ENCODE data around the gene PRKAR2B.

Gene PRKAR2B

GRCh38 chr7:107076781-107077698 is 32.5 kb downstream of the PRKAR2B start:
- POLR2A ChIA-PET: no interaction called here
- Histone ChIP-seq H3K9me3 (ENCODE audit: control extremely low read depth in 1 of 5, control insufficient read depth in 4 of 5, insufficient read depth in 2 of 5, low read depth in 1 of 5, low read length in 4 of 5) (no peaks in the 10 kb centered on the region), H3K27ac (ENCODE audit: insufficient read depth in 1 of 2, low read depth in 1 of 2, low read length in 2 of 2, poor library complexity in 1 of 2, severe bottlenecking in 2 of 2) (peak overlapping the region; percentile 6 to 11), H3K27me3 (replicated peaks in 2 of 5; ENCODE audit: control insufficient read depth in 4 of 5, insufficient read depth in 5 of 5, low read length in 4 of 5) (no peaks in the 10 kb centered on the region), H3K4me1 (ENCODE audit: control extremely low read depth in 1 of 4, control insufficient read depth in 4 of 4, insufficient read depth in 4 of 4, low read length in 3 of 4) (peaks cover 0 to 35% (median 10%) of the 10 kb centered on the region in 4 experiments), H3K4me3 (ENCODE audit: control insufficient read depth in 1 of 7, extremely low read depth in 1 of 7, insufficient read depth in 4 of 7, low read depth in 2 of 7, low read length in 6 of 7) (no peak overlapping the region), H3K36me3 (ENCODE audit: control insufficient read depth in 4 of 4, insufficient read depth in 4 of 4, low read length in 3 of 4) (peaks cover 0 to 2% (median 0%) of the 10 kb centered on the region in 4 experiments)
- 84% methylated on average over 5 of the region's 8 CpGs for WGBS (ENCODE audit: insufficient coverage)
- DNase-seq: peak in 2 of 3 donors; percentile 70 to 85
- CTCF ChIA-PET: interaction anchor here (0.6 to 2.0 kb wide), 6 partner anchors 9 to 130 kb away, joined by 3 to 6 read pairs (median 4); no protein-coding TSS in a partner anchor

- no peak for DNase-seq
- H3K27me3 ChIP-seq (replicated peaks in 2 of 5; ENCODE audit: control insufficient read depth in 4 of 5, insufficient read depth in 5 of 5, low read length in 4 of 5): no peaks in the 10 kb centered on the region
- POLR2A ChIA-PET: no interaction called here
- H3K4me1 ChIP-seq (ENCODE audit: control extremely low read depth in 1 of 4, control insufficient read depth in 4 of 4, insufficient read depth in 4 of 4, low read length in 3 of 4): peaks cover 0 to 35% (median 10%) of the 10 kb centered on the region in 4 experiments
- H3K36me3 ChIP-seq (ENCODE audit: control insufficient read depth in 4 of 4, insufficient read depth in 4 of 4, low read length in 3 of 4): peaks cover 0 to 2% (median 0%) of the 10 kb centered on the region in 4 experiments
- CTCF ChIA-PET: interaction anchor here (0.6 to 1.0 kb wide), 4 partner anchors 8 to 131 kb away, joined by 3 to 5 read pairs (median 4); no protein-coding TSS in a partner anchor
- H3K27ac ChIP-seq (ENCODE audit: insufficient read depth in 1 of 2, low read depth in 1 of 2, low read length in 2 of 2, poor library complexity in 1 of 2, severe bottlenecking in 2 of 2): peak overlapping the region in 1 of 2 experiments; percentile 28
- 98% methylated on average over 6 of the region's 10 CpGs for WGBS (ENCODE audit: insufficient coverage)
- H3K4me3 ChIP-seq (ENCODE audit: control insufficient read depth in 1 of 7, extremely low read depth in 1 of 7, insufficient read depth in 4 of 7, low read depth in 2 of 7, low read length in 6 of 7): no peak overlapping the region
- H3K9me3 ChIP-seq (ENCODE audit: control extremely low read depth in 1 of 5, control insufficient read depth in 4 of 5, insufficient read depth in 2 of 5, low read depth in 1 of 5, low read length in 4 of 5): no peaks in the 10 kb centered on the region
Measured at GRCh38 chr7:107077699-107078516, 33.4 kb downstream of the PRKAR2B start.

GRCh38 chr7:107078517-107078966 is 34.0 kb downstream of the PRKAR2B start:
- POLR2A ChIA-PET: no interaction called here
- CTCF ChIA-PET: interaction anchor here (1.0 kb wide), 1 partner anchor 10 kb away, joined by 3 read pairs; no protein-coding TSS in a partner anchor
- DNase-seq: peak in 1 of 3 donors; percentile 13
- H3K9me3 ChIP-seq (ENCODE audit: control extremely low read depth in 1 of 5, control insufficient read depth in 4 of 5, insufficient read depth in 2 of 5, low read depth in 1 of 5, low read length in 4 of 5): no peaks in the 10 kb centered on the region
- peak overlapping the region in 1 of 2 experiments; percentile 28 for H3K27ac ChIP-seq (ENCODE audit: insufficient read depth in 1 of 2, low read depth in 1 of 2, low read length in 2 of 2, poor library complexity in 1 of 2, severe bottlenecking in 2 of 2)
- peaks cover 0 to 2% (median 0%) of the 10 kb centered on the region in 4 experiments for H3K36me3 ChIP-seq (ENCODE audit: control insufficient read depth in 4 of 4, insufficient read depth in 4 of 4, low read length in 3 of 4)
- 100% methylated on average over 1 of the region's 2 CpGs for WGBS (ENCODE audit: insufficient coverage)
- peaks cover 0 to 35% (median 10%) of the 10 kb centered on the region in 4 experiments for H3K4me1 ChIP-seq (ENCODE audit: control extremely low read depth in 1 of 4, control insufficient read depth in 4 of 4, insufficient read depth in 4 of 4, low read length in 3 of 4)
- no peaks in the 10 kb centered on the region for H3K27me3 ChIP-seq (replicated peaks in 2 of 5; ENCODE audit: control insufficient read depth in 4 of 5, insufficient read depth in 5 of 5, low read length in 4 of 5)
- H3K4me3 ChIP-seq (ENCODE audit: control insufficient read depth in 1 of 7, extremely low read depth in 1 of 7, insufficient read depth in 4 of 7, low read depth in 2 of 7, low read length in 6 of 7): no peak overlapping the region

GRCh38 chr7:107079212-107079940 is 34.9 kb downstream of the PRKAR2B start:
- H3K27ac ChIP-seq (ENCODE audit: insufficient read depth in 1 of 2, low read depth in 1 of 2, low read length in 2 of 2, poor library complexity in 1 of 2, severe bottlenecking in 2 of 2): peak overlapping the region in 1 of 2 experiments; percentile 28
- H3K4me3 ChIP-seq (ENCODE audit: control insufficient read depth in 1 of 7, extremely low read depth in 1 of 7, insufficient read depth in 4 of 7, low read depth in 2 of 7, low read length in 6 of 7): no peak overlapping the region
- CTCF ChIA-PET: interaction anchor here (1.0 to 1.4 kb wide), 2 partner anchors 9 to 287 kb away, joined by 3 read pairs; no protein-coding TSS in a partner anchor
- H3K36me3 ChIP-seq (ENCODE audit: control insufficient read depth in 4 of 4, insufficient read depth in 4 of 4, low read length in 3 of 4): peaks cover 0 to 2% (median 0%) of the 10 kb centered on the region in 4 experiments
- WGBS (ENCODE audit: insufficient coverage): 75% methylated on average over 6 of the region's 11 CpGs
- peak in 2 of 3 donors; percentile 54 to 65 for DNase-seq
- POLR2A ChIA-PET: no interaction called here
- no peaks in the 10 kb centered on the region for H3K27me3 ChIP-seq (replicated peaks in 2 of 5; ENCODE audit: control insufficient read depth in 4 of 5, insufficient read depth in 5 of 5, low read length in 4 of 5)
- H3K4me1 ChIP-seq (ENCODE audit: control extremely low read depth in 1 of 4, control insufficient read depth in 4 of 4, insufficient read depth in 4 of 4, low read length in 3 of 4): peaks cover 0 to 35% (median 10%) of the 10 kb centered on the region in 4 experiments
- no peaks in the 10 kb centered on the region for H3K9me3 ChIP-seq (ENCODE audit: control extremely low read depth in 1 of 5, control insufficient read depth in 4 of 5, insufficient read depth in 2 of 5, low read depth in 1 of 5, low read length in 4 of 5)

GRCh38 chr7:107080099-107080505 is 35.6 kb downstream of the PRKAR2B start:
- H3K4me3 ChIP-seq (ENCODE audit: control insufficient read depth in 1 of 7, extremely low read depth in 1 of 7, insufficient read depth in 4 of 7, low read depth in 2 of 7, low read length in 6 of 7): no peak overlapping the region
- H3K27ac ChIP-seq (ENCODE audit: insufficient read depth in 1 of 2, low read depth in 1 of 2, low read length in 2 of 2, poor library complexity in 1 of 2, severe bottlenecking in 2 of 2): no peak overlapping the region
- H3K4me1 ChIP-seq (ENCODE audit: control extremely low read depth in 1 of 4, control insufficient read depth in 4 of 4, insufficient read depth in 4 of 4, low read length in 3 of 4): peaks cover 0 to 35% (median 10%) of the 10 kb centered on the region in 4 experiments
- H3K36me3 ChIP-seq (ENCODE audit: control insufficient read depth in 4 of 4, insufficient read depth in 4 of 4, low read length in 3 of 4): peaks cover 0 to 2% (median 0%) of the 10 kb centered on the region in 4 experiments
- no peaks in the 10 kb centered on the region for H3K27me3 ChIP-seq (replicated peaks in 2 of 5; ENCODE audit: control insufficient read depth in 4 of 5, insufficient read depth in 5 of 5, low read length in 4 of 5)
- no peak for DNase-seq
- ChIA-PET CTCF (interaction anchor here (1.2 to 1.4 kb wide), 2 partner anchors 73 to 287 kb away, joined by 3 read pairs; no protein-coding TSS in a partner anchor), POLR2A (no interaction called here)
- H3K9me3 ChIP-seq (ENCODE audit: control extremely low read depth in 1 of 5, control insufficient read depth in 4 of 5, insufficient read depth in 2 of 5, low read depth in 1 of 5, low read length in 4 of 5): no peaks in the 10 kb centered on the region
- WGBS (ENCODE audit: insufficient coverage): 58% methylated on average over 4 of the region's 4 CpGs

GRCh38 chr7:107080533-107080932 is 36.0 kb downstream of the PRKAR2B start:
- DNase-seq: no peak
- Histone ChIP-seq H3K36me3 (ENCODE audit: control insufficient read depth in 4 of 4, insufficient read depth in 4 of 4, low read length in 3 of 4) (peaks cover 0 to 2% (median 0%) of the 10 kb centered on the region in 4 experiments), H3K9me3 (ENCODE audit: control extremely low read depth in 1 of 5, control insufficient read depth in 4 of 5, insufficient read depth in 2 of 5, low read depth in 1 of 5, low read length in 4 of 5) (no peaks in the 10 kb centered on the region), H3K4me3 (ENCODE audit: control insufficient read depth in 1 of 7, extremely low read depth in 1 of 7, insufficient read depth in 4 of 7, low read depth in 2 of 7, low read length in 6 of 7) (no peak overlapping the region), H3K27ac (ENCODE audit: insufficient read depth in 1 of 2, low read depth in 1 of 2, low read length in 2 of 2, poor library complexity in 1 of 2, severe bottlenecking in 2 of 2) (no peak overlapping the region), H3K27me3 (replicated peaks in 2 of 5; ENCODE audit: control insufficient read depth in 4 of 5, insufficient read depth in 5 of 5, low read length in 4 of 5) (no peaks in the 10 kb centered on the region), H3K4me1 (ENCODE audit: control extremely low read depth in 1 of 4, control insufficient read depth in 4 of 4, insufficient read depth in 4 of 4, low read length in 3 of 4) (peaks cover 0 to 33% (median 9%) of the 10 kb centered on the region in 4 experiments)
- CTCF ChIA-PET: interaction anchor here (1.2 to 2.0 kb wide), 3 partner anchors 10 to 288 kb away, joined by 3 to 5 read pairs (median 3); no protein-coding TSS in a partner anchor
- POLR2A ChIA-PET: no interaction called here
- WGBS (ENCODE audit: insufficient coverage): no CpG with 5 or more reads among the region's 2 CpGs
